HEK293 (cell line): ENCODE data around the gene NDUFS8.

ENCODE experiments used
- CTCF ChIA-PET: fragments of 350-600 bp; formaldehyde crosslinking; extraction: SDS; loops from one replicate; lab custom pipeline; 2021; ENCODE audit warnings: antibody characterized with exemption; lab: Yijun Ruan, JAX
- POLR2A ChIA-PET: fragments of 300-600 bp; formaldehyde crosslinking; extraction: SDS; loops from one replicate; lab custom pipeline; 2020; ENCODE audit warnings: antibody characterized with exemption, inconsistent platforms; lab: Yijun Ruan, JAX
- H3K27ac ChIP-seq: fragments of 200-500 bp; sonication (Bioruptor generic); 2 replicates; pipeline ENCODE4 v1.5.1; 2014; ENCODE audit warnings: low read depth, low read length, control low read depth, inconsistent platforms; ENCODE audit errors: extremely low read depth
- H3K36me3 ChIP-seq, 2 experiments: fragments of 200-500 bp in 1 of 2; sonication (Bioruptor generic) in 1 of 2; 1 replicate in 1 of 2; 2 replicates in 1 of 2; pipeline ENCODE4 v1.5.1; 2014 to 2017; ENCODE audit warnings: inconsistent platforms in 2 of 2, low read length in 2 of 2; ENCODE audit not compliant: control insufficient read depth in 2 of 2, insufficient read depth in 1 of 2
- H3K4me1 ChIP-seq: fragments of 200-500 bp; sonication (Bioruptor generic); 2 replicates; pipeline ENCODE4 v1.5.1; 2014; ENCODE audit warnings: mild to moderate bottlenecking, low read length, inconsistent platforms; ENCODE audit not compliant: control insufficient read depth, insufficient read depth
- H3K4me3 ChIP-seq: 2 replicates; pipeline ENCODE4 v1.5.1; 2011; ENCODE audit warnings: low read depth, mild to moderate bottlenecking, control low read depth, low read length, moderate library complexity
- H3K9me3 ChIP-seq: fragments of 200-500 bp; sonication (Bioruptor generic); 2 replicates; pipeline ENCODE4 v1.5.1; 2014; ENCODE audit warnings: low read depth, low read length, inconsistent platforms; ENCODE audit not compliant: control insufficient read depth, insufficient read depth
- GFI1B ChIP-seq: fragments of 450-650 bp; formaldehyde crosslinking; IDR thresholded peaks from 2 replicates; pipeline ENCODE4 v1.5.1; 2016; ENCODE audit warnings: missing biosample characterization, missing genetic modification characterization
- GLIS2 ChIP-seq: fragments of 450-650 bp; formaldehyde crosslinking; IDR thresholded peaks from 2 replicates; pipeline ENCODE4 v1.5.1; 2016; ENCODE audit warnings: missing biosample characterization, missing genetic modification characterization
- HIC1 ChIP-seq: fragments of 450-650 bp; formaldehyde crosslinking; IDR thresholded peaks from 2 replicates; pipeline ENCODE4 v1.5.1; 2016; ENCODE audit warnings: missing biosample characterization, missing genetic modification characterization
- MYNN ChIP-seq: fragments of 450-650 bp; formaldehyde crosslinking; IDR thresholded peaks from 2 replicates; pipeline ENCODE4 v1.5.1; 2016; ENCODE audit warnings: missing biosample characterization, missing genetic modification characterization, borderline replicate concordance
- PATZ1 ChIP-seq: fragments of 450-650 bp; formaldehyde crosslinking; IDR thresholded peaks from 2 replicates; pipeline ENCODE4 v1.5.1; 2016; ENCODE audit warnings: missing biosample characterization, missing genetic modification characterization
- SP3 ChIP-seq: fragments of 450-650 bp; formaldehyde crosslinking; IDR thresholded peaks from 2 replicates; pipeline ENCODE4 v1.5.1; 2016; ENCODE audit warnings: missing biosample characterization, missing genetic modification characterization
- ZNF18 ChIP-seq: fragments of 450-650 bp; formaldehyde crosslinking; IDR thresholded peaks from 2 replicates; pipeline ENCODE4 v1.5.1; 2016; ENCODE audit warnings: missing biosample characterization, missing genetic modification characterization
- ZNF223 ChIP-seq: fragments of 450-650 bp; formaldehyde crosslinking; IDR thresholded peaks from 2 replicates; pipeline ENCODE4 v1.5.1; 2016; ENCODE audit warnings: missing biosample characterization, missing genetic modification characterization
- ZNF341 ChIP-seq: fragments of 450-650 bp; formaldehyde crosslinking; IDR thresholded peaks from 2 replicates; pipeline ENCODE4; 2016; ENCODE audit warnings: low read depth, missing biosample characterization, missing genetic modification characterization
- ZNF354C ChIP-seq: fragments of 450-650 bp; formaldehyde crosslinking; IDR thresholded peaks from 2 replicates; pipeline ENCODE4 v1.5.1; 2016; ENCODE audit warnings: missing biosample characterization, missing genetic modification characterization, low read depth, borderline replicate concordance
- ZNF560 ChIP-seq: fragments of 450-650 bp; formaldehyde crosslinking; IDR thresholded peaks from 2 replicates; pipeline ENCODE4 v1.5.1; 2017; ENCODE audit warnings: missing biosample characterization, missing genetic modification characterization, borderline replicate concordance
- ZNF704 ChIP-seq: fragments of 450-650 bp; formaldehyde crosslinking; IDR thresholded peaks from 2 replicates; pipeline ENCODE4 v1.5.1; 2016; ENCODE audit warnings: missing biosample characterization, missing genetic modification characterization

NDUFS8 gene

GRCh38 chr11:68044898-68045351 is 14.4 kb downstream of the NDUFS8 start:
- POLR2A ChIA-PET, result no interaction called here

GRCh38 chr11:68047437-68048290 is 17.2 kb downstream of the NDUFS8 start:
- no peak overlapping the region for H3K27ac ChIP-seq
- ChIA-PET CTCF (no interaction called here), POLR2A (interaction anchor here (0.6 kb wide), 1 partner anchor 8 kb away, joined by 6 read pairs; no protein-coding TSS in a partner anchor)
- no peaks in the 10 kb centered on the region for H3K4me1 ChIP-seq
- no peaks in the 10 kb centered on the region for H3K9me3 ChIP-seq
- TF ChIP-seq ZNF341 (tag by site-specific recombination) (no peak), ZNF704 (tag by site-specific recombination) (no peak), SP3 (tag by site-specific recombination) (no peak), ZNF354C (tag by site-specific recombination) (no peak), MYNN (tag by site-specific recombination) (no peak), ZNF223 (tag by site-specific recombination) (no peak), ZNF560 (tag by site-specific recombination) (no peak), PATZ1 (tag by site-specific recombination) (no peak)
- H3K36me3 ChIP-seq, result peaks cover 0 to 28% of the 10 kb centered on the region in 2 experiments; a peak in 1 of 3 replicates
- no peak overlapping the region for H3K4me3 ChIP-seq

More at GRCh38 chr11:68044898-68045351, 14.4 kb downstream of the NDUFS8 start:
- Histone ChIP-seq H3K9me3 (no peaks in the 10 kb centered on the region), H3K36me3 (peaks cover 0 to 14% of the 10 kb centered on the region in 2 experiments; a peak in 1 of 3 replicates), H3K27ac (no peak overlapping the region), H3K4me3 (no peak overlapping the region), H3K4me1 (no peaks in the 10 kb centered on the region)
- CTCF ChIA-PET, result interaction anchor here (0.6 kb wide), 1 partner anchor 149 kb away, joined by 4 read pairs; no protein-coding TSS in a partner anchor
- TF ChIP-seq ZNF18 (tag by site-specific recombination) (no peak), GLIS2 (peak; percentile 23; the same call in 1 of the 2 replicates)

- H3K27ac ChIP-seq, result no peak overlapping the region
- H3K36me3 ChIP-seq, result peaks cover 0 to 36% of the 10 kb centered on the region in 2 experiments; a peak in 1 of 3 replicates
- CTCF ChIA-PET, result no interaction called here
- TF ChIP-seq GFI1B (tag by site-specific recombination) (no peak), HIC1 (tag by site-specific recombination) (0 out of 2 replicates have a peak, but pooled peaks have one; percentile 23)
- H3K4me1 ChIP-seq, result no peaks in the 10 kb centered on the region
- H3K4me3 ChIP-seq, result no peak overlapping the region
- POLR2A ChIA-PET, result interaction anchor here (0.6 kb wide), 1 partner anchor 46 kb away, joined by 6 read pairs; no protein-coding TSS in a partner anchor
- H3K9me3 ChIP-seq, result no peaks in the 10 kb centered on the region
Observed at GRCh38 chr11:68048681-68049508, 18.4 kb downstream of the NDUFS8 start.
